ENCODE measurements around the gene VSTM2L.

The VSTM2L gene

GRCh38 chr20:37926612-37927011 lies 23.7 kb downstream of the VSTM2L start:
- TF ChIP-seq, protein P1, sequence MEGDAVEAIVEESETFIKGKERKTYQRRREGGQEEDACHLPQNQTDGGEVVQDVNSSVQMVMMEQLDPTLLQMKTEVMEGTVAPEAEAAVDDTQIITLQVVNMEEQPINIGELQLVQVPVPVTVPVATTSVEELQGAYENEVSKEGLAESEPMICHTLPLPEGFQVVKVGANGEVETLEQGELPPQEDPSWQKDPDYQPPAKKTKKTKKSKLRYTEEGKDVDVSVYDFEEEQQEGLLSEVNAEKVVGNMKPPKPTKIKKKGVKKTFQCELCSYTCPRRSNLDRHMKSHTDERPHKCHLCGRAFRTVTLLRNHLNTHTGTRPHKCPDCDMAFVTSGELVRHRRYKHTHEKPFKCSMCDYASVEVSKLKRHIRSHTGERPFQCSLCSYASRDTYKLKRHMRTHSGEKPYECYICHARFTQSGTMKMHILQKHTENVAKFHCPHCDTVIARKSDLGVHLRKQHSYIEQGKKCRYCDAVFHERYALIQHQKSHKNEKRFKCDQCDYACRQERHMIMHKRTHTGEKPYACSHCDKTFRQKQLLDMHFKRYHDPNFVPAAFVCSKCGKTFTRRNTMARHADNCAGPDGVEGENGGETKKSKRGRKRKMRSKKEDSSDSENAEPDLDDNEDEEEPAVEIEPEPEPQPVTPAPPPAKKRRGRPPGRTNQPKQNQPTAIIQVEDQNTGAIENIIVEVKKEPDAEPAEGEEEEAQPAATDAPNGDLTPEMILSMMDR (IDR thresholded peaks at IDR 0.05; ENCODE audit: low read depth, low read length) = no peak
- DNase-seq (ENCODE audit: low read depth in 2 of 2) = no peak
- H3K4me3 ChIP-seq (replicated peaks in 1 of 2; ENCODE audit: low read depth in 2 of 2, low read length in 2 of 2) = no peak overlapping the region

GRCh38 chr20:37927410-37928095 lies 24.6 kb downstream of the VSTM2L start:
- TF ChIP-seq, protein P1 (IDR thresholded peaks at IDR 0.05; ENCODE audit: low read depth, low read length) = no peak
- H3K4me3 ChIP-seq (replicated peaks in 1 of 2; ENCODE audit: low read depth in 2 of 2, low read length in 2 of 2) = no peak overlapping the region
- DNase-seq (ENCODE audit: low read depth in 2 of 2) = no peak

GRCh38 chr20:37928996-37929682 lies 26.2 kb downstream of the VSTM2L start:
- TF ChIP-seq, protein P1 (IDR thresholded peaks at IDR 0.05; ENCODE audit: low read depth, low read length) = no peak
- no peak for DNase-seq (ENCODE audit: low read depth in 2 of 2)
- no peak overlapping the region for H3K4me3 ChIP-seq (replicated peaks in 1 of 2; ENCODE audit: low read depth in 2 of 2, low read length in 2 of 2)

- no peak for DNase-seq (ENCODE audit: low read depth in 2 of 2)
- H3K4me3 ChIP-seq (replicated peaks in 1 of 2; ENCODE audit: low read depth in 2 of 2, low read length in 2 of 2) = no peak overlapping the region
- TF ChIP-seq, protein P1 (IDR thresholded peaks at IDR 0.05; ENCODE audit: low read depth, low read length) = no peak
Observed at GRCh38 chr20:37929683-37930014, 26.7 kb downstream of the VSTM2L start.

DNA sequence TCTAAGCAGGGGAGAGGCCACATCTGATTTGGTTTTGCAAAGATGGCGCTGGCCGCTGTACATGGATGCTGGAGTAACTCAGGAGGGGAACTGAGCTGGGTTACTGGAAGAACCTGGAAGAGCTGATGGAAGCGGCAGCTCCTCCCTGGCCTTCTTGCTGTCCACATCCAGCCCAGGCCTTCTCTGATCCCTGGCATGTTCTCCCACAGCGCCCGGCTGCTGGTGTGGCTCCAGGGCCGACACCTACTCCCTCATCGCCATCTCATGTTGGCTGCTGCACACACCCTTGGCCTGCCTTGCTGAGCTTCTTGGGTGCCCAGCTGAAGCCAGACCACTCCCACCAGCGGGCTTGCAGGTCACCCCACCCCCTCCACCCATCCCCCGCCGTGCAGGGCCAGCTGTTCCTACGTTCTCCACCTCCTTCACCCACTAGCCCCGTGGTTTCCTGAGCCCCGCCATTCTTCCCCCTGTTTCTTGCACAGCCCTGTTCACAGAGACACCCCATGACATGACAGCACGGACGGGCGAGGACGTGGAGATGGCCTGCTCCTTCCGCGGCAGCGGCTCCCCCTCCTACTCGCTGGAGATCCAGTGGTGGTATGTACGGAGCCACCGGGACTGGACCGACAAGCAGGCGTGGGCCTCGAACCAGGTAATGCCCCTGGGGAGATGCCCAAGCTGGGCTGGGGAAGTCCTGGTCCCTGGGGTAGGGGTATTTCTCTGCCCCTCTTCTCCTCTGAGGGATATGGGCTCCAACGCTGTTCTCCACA lies 28.4 kb downstream of the VSTM2L start:
- H3K4me3 ChIP-seq (replicated peaks in 1 of 2; ENCODE audit: low read depth in 2 of 2, low read length in 2 of 2) = no peak overlapping the region
- TF ChIP-seq, protein P1 (IDR thresholded peaks at IDR 0.05; ENCODE audit: low read depth, low read length) = no peak
- DNase-seq (ENCODE audit: low read depth in 2 of 2) = no peak

DNA sequence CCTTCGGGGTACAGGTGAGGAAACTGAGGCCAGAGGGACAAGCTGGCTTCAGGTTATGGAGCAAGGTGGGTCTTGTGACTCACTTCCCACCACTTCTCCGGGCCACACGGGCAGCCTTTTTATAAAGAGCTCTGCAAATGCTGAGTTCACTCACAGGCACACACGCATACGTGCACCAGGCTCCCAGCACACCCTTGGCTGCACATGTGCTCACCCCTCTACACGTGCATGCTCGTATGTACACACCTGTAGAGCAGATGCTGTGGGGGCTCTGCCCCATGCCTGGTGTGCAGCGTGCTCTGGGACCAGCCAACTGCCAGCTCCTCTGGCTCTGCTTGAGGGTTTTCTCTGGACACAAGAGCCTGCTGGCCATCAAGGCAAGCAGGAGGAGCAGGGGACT lies 29.1 kb downstream of the VSTM2L start:
- H3K4me3 ChIP-seq (replicated peaks in 1 of 2; ENCODE audit: low read depth in 2 of 2, low read length in 2 of 2) = no peak overlapping the region
- no peak for DNase-seq (ENCODE audit: low read depth in 2 of 2)
- TF ChIP-seq, protein P1 (IDR thresholded peaks at IDR 0.05; ENCODE audit: low read depth, low read length) = no peak

All from cardiac fibroblast (primary cell).